GM21528 (cell line): ENCODE data around the gene QSOX1.

Experiments
- ATAC-seq: cut with Tn5 transposase; IDR thresholded peaks from one replicate; pipeline ENCODE4 v1.9.1; 2021; ENCODE audit warnings: mild to moderate bottlenecking, moderate library complexity; ENCODE audit not compliant: unreplicated experiment, low FRiP score

Gene QSOX1

GRCh38 chr1:180144659-180145357, 9.9 kb upstream of the QSOX1 start:
- no peak for ATAC-seq

- ATAC-seq, result no peak
These were observed 9.2 kb upstream of the QSOX1 start for GRCh38 chr1:180145446-180145845.

GRCh38 chr1:180150982-180151381, 3.7 kb upstream of the QSOX1 start:
- ATAC-seq, result no peak

GRCh38 chr1:180151508-180151907, 3.2 kb upstream of the QSOX1 start:
- ATAC-seq, result no peak

GRCh38 chr1:180152588-180152987, 2.1 kb upstream of the QSOX1 start:
- ATAC-seq, result no peak

GRCh38 chr1:180153032-180153431, 1.6 kb upstream of the QSOX1 start:
- no peak for ATAC-seq

- ATAC-seq, result no peak
These were observed 705 bp upstream of the QSOX1 start for GRCh38 chr1:180154003-180154324.

GRCh38 chr1:180155182-180155682, 563 bp downstream of the QSOX1 start:
- ATAC-seq, result no peak

GRCh38 chr1:180156201-180156600, 1.5 kb downstream of the QSOX1 start:
- no peak for ATAC-seq

GRCh38 chr1:180156631-180157091, 2.0 kb downstream of the QSOX1 start:
- ATAC-seq, result no peak

GRCh38 chr1:180157108-180157507, 2.4 kb downstream of the QSOX1 start:
- no peak for ATAC-seq

- ATAC-seq, result no peak
These were observed 2.9 kb downstream of the QSOX1 start for GRCh38 chr1:180157576-180158057.

- no peak for ATAC-seq
These were observed 3.8 kb downstream of the QSOX1 start for GRCh38 chr1:180158149-180159147.

GRCh38 chr1:180160357-180160756, 5.7 kb downstream of the QSOX1 start:
- ATAC-seq, result no peak

- no peak for ATAC-seq
These were observed 8.4 kb downstream of the QSOX1 start for GRCh38 chr1:180163041-180163440.

GRCh38 chr1:180165096-180165495, 10.4 kb downstream of the QSOX1 start:
- no peak for ATAC-seq

GRCh38 chr1:180165509-180166435, 11.1 kb downstream of the QSOX1 start:
- ATAC-seq, result no peak

- ATAC-seq, result no peak
These were observed 11.7 kb downstream of the QSOX1 start for GRCh38 chr1:180166436-180166800.

GRCh38 chr1:180167021-180167701, 12.5 kb downstream of the QSOX1 start:
- no peak for ATAC-seq
